ENCODE data around the gene RRP8. TPM values are rescaled to one million over a fixed set of nuclear protein-coding genes. Genes with fewer than 3 reads are reported as not detected.

Gene RRP8
- total RNA-seq, 2 experiments from 2014 or later = 23.0 to 27.1 TPM

DNA sequence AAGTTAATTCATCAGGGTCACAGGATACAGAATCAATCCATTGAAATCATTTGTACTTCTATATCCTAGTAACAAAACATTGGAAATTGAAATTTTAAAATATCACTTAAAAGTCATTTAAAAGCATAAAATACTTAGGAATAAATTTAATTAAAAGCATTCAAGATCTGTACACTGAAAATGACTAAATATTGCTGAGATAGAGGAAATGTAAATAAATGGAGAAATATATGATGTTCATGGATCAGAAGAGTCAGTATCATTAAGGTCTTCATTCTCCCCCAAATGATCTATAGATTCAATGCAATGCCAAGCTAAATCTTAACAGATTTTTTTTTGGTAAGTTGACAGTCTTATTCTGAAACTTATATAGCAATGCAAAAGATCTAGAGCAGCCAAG lies 49.8 kb downstream of the RRP8 start:
- CTCF ChIA-PET = interaction anchor here (0.7 to 1.6 kb wide), 2 partner anchors 8 to 175 kb away, joined by 3 to 7 read pairs; no protein-coding TSS in a partner anchor
- H3K27ac Mint-ChIP-seq = no peak overlapping the region

GRCh38 chr11:6548641-6549040 lies 54.8 kb downstream of the RRP8 start:
- POLR2A ChIA-PET = no interaction called here
- peaks cover 3% of the 10 kb centered on the region for H3K36me3 Mint-ChIP-seq (ENCODE audit: low read depth)
- no peak for DNase-seq
- no peaks in the 10 kb centered on the region for H3K27me3 Mint-ChIP-seq
- no peaks in the 10 kb centered on the region for H3K9me3 Mint-ChIP-seq
- H3K27ac Mint-ChIP-seq = no peak overlapping the region
- H3K4me3 Mint-ChIP-seq = no peak overlapping the region
- no peaks in the 10 kb centered on the region for H3K4me1 Mint-ChIP-seq
- CTCF ChIA-PET = interaction anchor here (1.0 to 1.7 kb wide), 2 partner anchors 10 to 21 kb away, joined by 3 to 4 read pairs; no protein-coding TSS in a partner anchor

More for the DNA sequence above, 49.8 kb downstream of the RRP8 start:
- no peaks in the 10 kb centered on the region for H3K9me3 Mint-ChIP-seq
- H3K27me3 Mint-ChIP-seq = no peaks in the 10 kb centered on the region
- POLR2A ChIA-PET = no interaction called here
- H3K4me3 Mint-ChIP-seq = no peak overlapping the region
- no peak for DNase-seq
- no peaks in the 10 kb centered on the region for H3K36me3 Mint-ChIP-seq (ENCODE audit: low read depth)
- H3K4me1 Mint-ChIP-seq = no peaks in the 10 kb centered on the region

- ChIA-PET POLR2A (no interaction called here), CTCF (interaction anchor here (1.0 to 1.7 kb wide), 2 partner anchors 10 to 22 kb away, joined by 3 to 4 read pairs; no protein-coding TSS in a partner anchor)
- H3K36me3 Mint-ChIP-seq (ENCODE audit: low read depth) = peaks cover 3% of the 10 kb centered on the region
- no peaks in the 10 kb centered on the region for H3K27me3 Mint-ChIP-seq
- no peak overlapping the region for H3K27ac Mint-ChIP-seq
- peaks cover under 1% of the 10 kb centered on the region for H3K4me1 Mint-ChIP-seq
- H3K4me3 Mint-ChIP-seq = no peak overlapping the region
- no peaks in the 10 kb centered on the region for H3K9me3 Mint-ChIP-seq
- DNase-seq = no peak
Observed at GRCh38 chr11:6548121-6548520, 55.3 kb downstream of the RRP8 start.

DNA sequence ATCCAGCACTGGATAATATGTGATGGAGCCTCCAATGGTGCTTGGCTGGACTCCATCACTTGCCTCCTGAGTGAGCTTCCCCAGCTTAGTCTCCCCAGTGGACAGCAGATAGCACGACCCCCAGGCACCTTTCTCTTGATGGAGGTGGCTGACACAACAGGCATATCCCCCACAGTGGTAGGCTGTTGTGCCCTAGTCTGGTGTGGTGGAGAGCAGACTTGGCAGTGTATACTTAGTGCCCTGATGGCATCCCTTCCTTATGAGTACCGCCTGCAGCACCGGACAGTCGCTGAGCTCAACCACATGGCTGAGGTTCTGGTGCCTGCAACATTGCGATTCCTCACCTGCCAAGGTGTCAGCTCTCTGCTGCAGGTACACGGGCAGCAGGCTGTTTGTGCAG lies 56.2 kb downstream of the RRP8 start:
- POLR2A ChIA-PET = no interaction called here
- Mint-ChIP-seq H3K4me1 (peaks cover 10% of the 10 kb centered on the region), H3K9me3 (no peaks in the 10 kb centered on the region), H3K36me3 (ENCODE audit: low read depth) (peaks cover 3% of the 10 kb centered on the region), H3K4me3 (no peak overlapping the region), H3K27me3 (no peaks in the 10 kb centered on the region), H3K27ac (peak overlapping the region; percentile 70)
- DNase-seq = no peak
- CTCF ChIA-PET = interaction anchor here (1.0 to 1.5 kb wide), 2 partner anchors 16 to 123 kb away, joined by 3 to 4 read pairs; no protein-coding TSS in a partner anchor

DNA sequence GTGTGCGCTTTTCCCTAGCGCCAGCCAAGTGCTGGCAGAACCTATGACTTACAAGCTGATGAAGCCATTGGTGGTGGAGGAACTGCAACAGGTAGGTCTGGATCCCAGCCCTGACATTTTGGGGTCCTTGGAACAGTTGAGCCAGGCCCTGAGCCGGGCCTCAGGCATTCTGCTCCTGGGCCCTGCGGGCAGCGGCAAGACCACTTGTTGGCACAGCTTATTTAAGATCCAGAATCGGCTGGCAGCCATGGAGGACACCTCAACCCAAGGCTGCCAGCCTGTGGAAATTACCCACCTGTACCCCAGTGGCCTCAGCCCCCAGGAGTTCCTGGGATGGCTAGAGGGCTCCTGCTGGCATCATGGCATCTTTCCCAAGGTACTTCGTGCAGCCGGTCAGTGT lies 56.7 kb downstream of the RRP8 start:
- H3K27ac Mint-ChIP-seq = no peak overlapping the region
- DNase-seq = peak; percentile 2
- peaks cover 3% of the 10 kb centered on the region for H3K36me3 Mint-ChIP-seq (ENCODE audit: low read depth)
- ChIA-PET POLR2A (no interaction called here), CTCF (interaction anchor here (1.0 to 1.5 kb wide), 2 partner anchors 16 to 123 kb away, joined by 3 to 4 read pairs; no protein-coding TSS in a partner anchor)
- H3K4me3 Mint-ChIP-seq = no peak overlapping the region
- H3K27me3 Mint-ChIP-seq = no peaks in the 10 kb centered on the region
- peaks cover 11% of the 10 kb centered on the region for H3K4me1 Mint-ChIP-seq
- H3K9me3 Mint-ChIP-seq = no peaks in the 10 kb centered on the region

DNA sequence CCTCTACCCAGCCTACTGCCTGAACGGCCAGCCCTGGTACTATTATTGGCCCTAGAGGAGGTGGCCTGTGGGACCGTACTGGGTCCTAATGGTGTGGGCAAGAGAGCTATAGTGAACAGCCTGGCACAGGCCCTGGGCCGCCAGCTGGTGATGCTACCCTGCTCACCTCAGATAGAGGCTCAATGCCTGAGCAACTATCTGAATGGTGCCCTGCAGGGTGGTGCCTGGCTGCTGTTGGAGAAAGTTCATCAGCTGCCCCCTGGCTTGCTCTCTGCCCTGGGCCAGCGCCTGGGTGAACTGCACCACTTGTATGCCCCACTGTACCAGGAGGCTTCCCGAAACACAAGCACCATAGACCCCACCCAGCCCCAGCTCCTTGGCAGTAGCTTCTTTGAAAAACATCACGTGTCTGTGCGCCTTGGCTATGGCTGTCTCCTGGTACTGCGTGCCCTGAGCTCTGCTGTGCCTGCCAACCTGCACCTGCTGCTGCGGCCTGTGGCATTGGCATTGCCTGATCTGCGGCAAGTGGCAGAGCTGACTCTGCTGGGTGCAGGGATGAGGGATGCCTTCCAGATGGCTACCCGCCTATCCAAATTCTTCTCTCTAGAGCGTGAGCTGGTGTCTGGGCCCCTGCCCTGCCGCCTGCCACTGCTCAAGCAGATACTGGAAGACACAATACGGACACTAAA lies 57.4 kb downstream of the RRP8 start:
- Mint-ChIP-seq H3K9me3 (no peaks in the 10 kb centered on the region), H3K36me3 (ENCODE audit: low read depth) (peaks cover 3% of the 10 kb centered on the region), H3K27me3 (no peaks in the 10 kb centered on the region), H3K4me1 (peaks cover 11% of the 10 kb centered on the region), H3K27ac (no peak overlapping the region), H3K4me3 (no peak overlapping the region)
- ChIA-PET CTCF (interaction anchor here (1.2 to 1.8 kb wide), 3 partner anchors 9 to 137 kb away, joined by 3 to 7 read pairs (median 4); partner anchors contain the start of gene MRPL17), POLR2A (no interaction called here)
- no peak for DNase-seq

Other genes starting within 250 kb of the RRP8 start
- 10 to 100 TPM; 46.1 to 53.6 TPM for gene SMPD1, start 213.1 kb downstream of the RRP8 start, total RNA-seq
- gene APBB1, start 184.5 kb downstream of the RRP8 start, total RNA-seq = 10 to 100 TPM; 58.2 to 61.3 TPM
- gene HPX, start 162.6 kb downstream of the RRP8 start, total RNA-seq = under 1 TPM in 1 of 2 experiments, not detected in 1; 0.35 TPM
- 1 to 10 TPM; 6.8 to 8.4 TPM for gene TRIM3, start 129.7 kb downstream of the RRP8 start, total RNA-seq
- gene ARFIP2, start 122.3 kb downstream of the RRP8 start, total RNA-seq = 10 to 100 TPM; 39.0 to 40.6 TPM
- gene TIMM10B, start 122.1 kb downstream of the RRP8 start, total RNA-seq = 10 to 100 TPM; 25.6 to 27.0 TPM
- 10 to 100 TPM; 15.8 to 18.0 TPM for gene DNHD1, start 106.3 kb downstream of the RRP8 start, total RNA-seq
- gene ILK, start 158 bp upstream of the RRP8 start, total RNA-seq = 100 to 1,000 TPM; 155 to 163 TPM
- gene TAF10, start 8.6 kb upstream of the RRP8 start, total RNA-seq = 100 to 1,000 TPM; 138 to 156 TPM
- gene TPP1, start 15.8 kb upstream of the RRP8 start, total RNA-seq = 100 to 1,000 TPM in 1 of 2 experiments, 10 to 100 TPM in 1; 90.1 to 105 TPM
- under 1 TPM; 0.35 to 0.40 TPM for gene DCHS1, start 52.2 kb upstream of the RRP8 start, total RNA-seq
- gene MRPL17, start 79.7 kb upstream of the RRP8 start, total RNA-seq = 10 to 100 TPM; 50.0 to 56.0 TPM
- gene OR2AG2, start 168.4 kb upstream of the RRP8 start, total RNA-seq = not detected
- gene OR2AG1, start 179.4 kb upstream of the RRP8 start, total RNA-seq = not detected
- not detected for gene OR6A2, start 196.1 kb upstream of the RRP8 start, total RNA-seq
- not detected for gene OR10A5, start 242.1 kb upstream of the RRP8 start, total RNA-seq